ENCODE measurements around the gene ARHGEF38.

GRCh38 chr4:105670684-105671083, 118.3 kb downstream of the ARHGEF38 start:
- TF ChIP-seq, protein P1, sequence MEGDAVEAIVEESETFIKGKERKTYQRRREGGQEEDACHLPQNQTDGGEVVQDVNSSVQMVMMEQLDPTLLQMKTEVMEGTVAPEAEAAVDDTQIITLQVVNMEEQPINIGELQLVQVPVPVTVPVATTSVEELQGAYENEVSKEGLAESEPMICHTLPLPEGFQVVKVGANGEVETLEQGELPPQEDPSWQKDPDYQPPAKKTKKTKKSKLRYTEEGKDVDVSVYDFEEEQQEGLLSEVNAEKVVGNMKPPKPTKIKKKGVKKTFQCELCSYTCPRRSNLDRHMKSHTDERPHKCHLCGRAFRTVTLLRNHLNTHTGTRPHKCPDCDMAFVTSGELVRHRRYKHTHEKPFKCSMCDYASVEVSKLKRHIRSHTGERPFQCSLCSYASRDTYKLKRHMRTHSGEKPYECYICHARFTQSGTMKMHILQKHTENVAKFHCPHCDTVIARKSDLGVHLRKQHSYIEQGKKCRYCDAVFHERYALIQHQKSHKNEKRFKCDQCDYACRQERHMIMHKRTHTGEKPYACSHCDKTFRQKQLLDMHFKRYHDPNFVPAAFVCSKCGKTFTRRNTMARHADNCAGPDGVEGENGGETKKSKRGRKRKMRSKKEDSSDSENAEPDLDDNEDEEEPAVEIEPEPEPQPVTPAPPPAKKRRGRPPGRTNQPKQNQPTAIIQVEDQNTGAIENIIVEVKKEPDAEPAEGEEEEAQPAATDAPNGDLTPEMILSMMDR (IDR thresholded peaks at IDR 0.05) = no peak
- no peak for TF ChIP-seq POLR2A (IDR thresholded peaks at IDR 0.05)

All from body of pancreas (tissue), 4 donors.